Measurements from ENCODE around the gene LPIN3. TPM values are rescaled to one million over a fixed set of nuclear protein-coding genes. Genes with fewer than 3 reads are reported as not detected.

LPIN3 gene
- polyA plus RNA-seq, 1 of the 3 experiments (the other 2 are of a cell fraction): 0.21 TPM

GRCh38 chr20:41373931-41374920, 33.6 kb downstream of the LPIN3 start:
- H3K36me3 ChIP-seq (replicated peaks in 1 of 2; ENCODE audit: control insufficient read depth in 1 of 2, insufficient read depth in 2 of 2, low read length in 1 of 2): no peaks in the 10 kb centered on the region
- ChIA-PET CTCF (interaction anchor here (1.2 to 1.7 kb wide), 3 partner anchors 34 to 35 kb away, joined by 3 to 5 read pairs (median 5); partner anchors contain the start of gene LPIN3), POLR2A (no interaction called here)
- H3K27me3 ChIP-seq (ENCODE audit: insufficient read depth): peaks cover 22% of the 10 kb centered on the region; the same call in 1 of the 2 replicates
- 37% methylated on average over 7 of the region's 9 CpGs for WGBS (ENCODE audit: low lambda C conversion rate)
- no peaks in the 10 kb centered on the region for H4K20me1 ChIP-seq (ENCODE audit: insufficient read depth)
- H3K4me3 ChIP-seq (ENCODE audit: low read depth in 2 of 2, low read length in 1 of 2): no peak overlapping the region
- H3K79me2 ChIP-seq (ENCODE audit: insufficient read depth): no peaks in the 10 kb centered on the region
- TF ChIP-seq GATA2 (CRISPR knock-in tag; IDR thresholded peaks at IDR 0.05) (peak; percentile 74), POLR2AphosphoS5 (IDR thresholded peaks at IDR 0.05; ENCODE audit: low read depth, low read length) (no peak)
- H3K4me1 ChIP-seq (ENCODE audit: control insufficient read depth in 1 of 2, insufficient read depth in 2 of 2, low read depth in 1 of 2, low read length in 1 of 2): peaks cover 0 to 19% of the 10 kb centered on the region in 2 experiments; a peak in 1 of 4 replicates
- H3F3A ChIP-seq (replicated peaks; ENCODE audit: insufficient read depth): no peaks in the 10 kb centered on the region
- H3K9me2 ChIP-seq: no peaks in the 10 kb centered on the region
- peak; percentile 75 for DNase-seq
- H3K27ac ChIP-seq (ENCODE audit: low read depth in 2 of 2, low read length in 1 of 2): peak overlapping the region in 1 of 2 experiments; percentile 24; a peak in 1 of 4 replicates
- H3K9me3 ChIP-seq: no peaks in the 10 kb centered on the region
- H3K4me2 ChIP-seq: no peak overlapping the region
- no peak overlapping the region for H3K9ac ChIP-seq
- no peak overlapping the region for H2AFZ ChIP-seq (ENCODE audit: low read depth)

GRCh38 chr20:41375846-41376245, 35.2 kb downstream of the LPIN3 start:
- TF ChIP-seq MAX (IDR thresholded peaks at IDR 0.05; ENCODE audit: low read depth) (no peak), RFX5 (IDR thresholded peaks at IDR 0.05; ENCODE audit: low read length) (no peak), EZH2phosphoT487 (IDR thresholded peaks at IDR 0.05; ENCODE audit: borderline replicate concordance, low read depth) (no peak), FOXM1 (IDR thresholded peaks at IDR 0.05; ENCODE audit: low read depth) (no peak), TEAD4 (IDR thresholded peaks at IDR 0.05; ENCODE audit: borderline replicate concordance, insufficient read depth) (no peak), SIN3A (IDR thresholded peaks at IDR 0.05; ENCODE audit: borderline replicate concordance, low read depth, low read length) (no peak), USF1 (IDR thresholded peaks at IDR 0.05; ENCODE audit: borderline replicate concordance, low read depth) (no peak), NFIC (IDR thresholded peaks at IDR 0.05; ENCODE audit: borderline replicate concordance) (no peak), PBX3 (IDR thresholded peaks at IDR 0.05) (no peak), GABPA (IDR thresholded peaks at IDR 0.05; ENCODE audit: low read depth) (no peak), USF2 (IDR thresholded peaks at IDR 0.05; ENCODE audit: borderline replicate concordance, low read depth, low read length) (no peak), FOXJ3 (CRISPR knock-in tag; IDR thresholded peaks at IDR 0.05) (no peak), MEF2A (IDR thresholded peaks at IDR 0.05; ENCODE audit: borderline replicate concordance, low read depth) (no peak), CTCF (IDR thresholded peaks at IDR 0.05) (no peak), RCOR1 (IDR thresholded peaks at IDR 0.05; ENCODE audit: low read length) (no peak), GATA2 (CRISPR knock-in tag; IDR thresholded peaks at IDR 0.05) (no peak), IRF3 (IDR thresholded peaks at IDR 0.05; ENCODE audit: low read depth, low read length) (no peak), RXRA (IDR thresholded peaks at IDR 0.05; ENCODE audit: borderline replicate concordance, low read depth) (no peak), FOSL2 (IDR thresholded peaks at IDR 0.05; ENCODE audit: borderline replicate concordance, low read depth) (no peak)
- Histone ChIP-seq H3K9me2 (no peaks in the 10 kb centered on the region), H3K36me3 (replicated peaks in 1 of 2; ENCODE audit: control insufficient read depth in 1 of 2, insufficient read depth in 2 of 2, low read length in 1 of 2) (no peaks in the 10 kb centered on the region), H3K27me3 (ENCODE audit: insufficient read depth) (peaks cover 13% of the 10 kb centered on the region; the same call in 1 of the 2 replicates), H3F3A (replicated peaks; ENCODE audit: insufficient read depth) (no peaks in the 10 kb centered on the region), H4K20me1 (ENCODE audit: insufficient read depth) (no peaks in the 10 kb centered on the region), H3K4me2 (no peak overlapping the region), H3K4me3 (ENCODE audit: low read depth in 2 of 2, low read length in 1 of 2) (no peak overlapping the region), H3K27ac (ENCODE audit: low read depth in 2 of 2, low read length in 1 of 2) (no peak overlapping the region), H3K9me3 (no peaks in the 10 kb centered on the region), H3K9ac (no peak overlapping the region), H2AFZ (ENCODE audit: low read depth) (no peak overlapping the region), H3K4me1 (ENCODE audit: control insufficient read depth in 1 of 2, insufficient read depth in 2 of 2, low read depth in 1 of 2, low read length in 1 of 2) (peaks cover 0 to 19% of the 10 kb centered on the region in 2 experiments; a peak in 1 of 4 replicates), H3K79me2 (ENCODE audit: insufficient read depth) (no peaks in the 10 kb centered on the region)
- CTCF ChIA-PET: interaction anchor here (0.9 to 1.0 kb wide), 2 partner anchors 8 to 302 kb away, joined by 3 read pairs; no protein-coding TSS in a partner anchor
- peak; percentile 30 for DNase-seq
- POLR2A ChIA-PET: no interaction called here
- WGBS (ENCODE audit: low lambda C conversion rate): 47% methylated on average over 8 of the region's 9 CpGs
